GM18870 (cell line): ENCODE results near the gene TDRKH.

Source experiments
- ATAC-seq: cut with Tn5 transposase; IDR thresholded peaks from one replicate; pipeline ENCODE4 v1.9.1; 2021; ENCODE audit warnings: moderate library complexity; ENCODE audit not compliant: unreplicated experiment

TDRKH gene

GRCh38 chr1:151823175-151823574, 32.9 kb upstream of the TDRKH start:
- ATAC-seq, result no peak

DNA sequence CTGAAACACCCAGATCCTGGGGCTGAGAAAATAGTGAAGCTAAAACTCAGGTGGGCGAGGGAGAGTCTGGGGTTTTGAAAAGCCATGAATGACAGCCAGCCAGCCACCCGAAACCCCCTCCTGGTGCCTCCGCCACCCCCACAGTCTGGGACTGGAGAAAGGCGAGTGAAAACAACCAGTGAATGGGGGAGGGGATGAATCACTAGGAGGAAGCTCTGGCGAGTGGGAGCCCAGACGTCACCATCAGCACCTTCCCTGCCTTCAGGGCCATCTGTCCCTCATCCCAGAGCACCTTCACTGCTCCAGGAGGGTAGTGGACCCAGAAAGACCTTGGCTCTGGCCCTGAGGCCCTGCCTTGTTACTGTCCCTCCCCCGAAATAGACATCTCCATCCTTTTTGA, 32.1 kb upstream of the TDRKH start:
- no peak for ATAC-seq

- ATAC-seq, result no peak
Observed at GRCh38 chr1:151820940-151821339, 30.6 kb upstream of the TDRKH start.

DNA sequence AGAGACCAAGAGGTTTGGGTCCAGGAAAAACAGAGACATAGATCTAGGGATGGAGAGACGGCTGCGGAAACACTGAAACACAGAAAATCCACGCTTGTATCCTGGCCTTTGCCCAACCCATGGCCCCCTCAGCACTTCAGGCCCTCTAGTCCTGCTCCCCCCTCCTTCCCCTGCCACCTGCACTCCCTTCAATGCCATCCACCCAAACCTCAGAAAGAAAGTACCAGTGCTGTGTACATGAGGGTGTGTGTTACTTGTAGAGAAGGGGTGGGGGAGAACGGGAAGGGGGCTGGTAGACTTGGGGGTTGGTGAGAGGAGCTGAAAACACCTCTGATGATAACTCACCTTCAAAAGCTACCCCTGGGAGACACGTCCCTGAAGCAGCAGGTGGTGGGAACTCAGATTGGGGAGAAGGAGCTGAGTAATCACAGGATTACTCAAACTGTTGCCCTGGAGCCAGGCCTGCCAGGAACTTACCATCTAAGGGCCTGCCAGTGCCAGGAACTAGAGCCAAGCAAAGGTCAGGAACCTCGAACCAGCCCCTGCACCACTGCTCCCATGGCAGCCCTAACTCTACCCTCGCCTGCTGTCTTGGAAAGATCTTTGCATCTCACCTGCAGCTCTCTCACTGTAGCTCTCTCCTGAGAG, 29.8 kb upstream of the TDRKH start:
- no peak for ATAC-seq

DNA sequence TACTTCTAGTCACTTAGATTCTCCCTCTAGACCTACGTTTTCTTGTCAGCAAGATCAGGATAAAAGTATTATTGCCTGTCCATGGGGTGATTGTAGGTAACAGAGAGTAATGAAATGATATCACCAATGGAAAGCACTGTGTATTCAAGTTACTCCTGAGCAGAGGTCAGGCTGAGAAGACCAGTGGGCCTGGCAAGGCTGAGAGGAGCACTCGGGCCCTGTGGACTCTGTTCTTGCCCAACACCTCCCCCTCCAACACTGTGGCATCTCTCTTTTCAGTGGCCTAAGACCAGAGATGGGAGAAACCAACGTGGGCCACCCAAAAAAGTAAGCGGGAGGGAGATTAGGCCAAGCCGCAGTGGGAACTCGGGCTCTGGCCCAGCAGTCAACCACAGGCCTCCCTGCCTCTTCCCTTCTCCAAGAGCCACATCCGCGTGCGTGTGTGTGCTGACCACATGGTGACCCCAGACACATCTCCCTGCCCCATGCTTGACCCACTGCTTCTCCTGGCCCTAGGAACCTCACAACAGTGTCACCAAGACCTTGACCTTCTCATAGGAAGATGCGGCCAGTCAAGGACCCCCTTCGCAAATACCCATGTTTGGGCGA, 29.0 kb upstream of the TDRKH start:
- no peak for ATAC-seq

- ATAC-seq, result no peak
Observed at GRCh38 chr1:151817353-151817730, 27.0 kb upstream of the TDRKH start.

DNA sequence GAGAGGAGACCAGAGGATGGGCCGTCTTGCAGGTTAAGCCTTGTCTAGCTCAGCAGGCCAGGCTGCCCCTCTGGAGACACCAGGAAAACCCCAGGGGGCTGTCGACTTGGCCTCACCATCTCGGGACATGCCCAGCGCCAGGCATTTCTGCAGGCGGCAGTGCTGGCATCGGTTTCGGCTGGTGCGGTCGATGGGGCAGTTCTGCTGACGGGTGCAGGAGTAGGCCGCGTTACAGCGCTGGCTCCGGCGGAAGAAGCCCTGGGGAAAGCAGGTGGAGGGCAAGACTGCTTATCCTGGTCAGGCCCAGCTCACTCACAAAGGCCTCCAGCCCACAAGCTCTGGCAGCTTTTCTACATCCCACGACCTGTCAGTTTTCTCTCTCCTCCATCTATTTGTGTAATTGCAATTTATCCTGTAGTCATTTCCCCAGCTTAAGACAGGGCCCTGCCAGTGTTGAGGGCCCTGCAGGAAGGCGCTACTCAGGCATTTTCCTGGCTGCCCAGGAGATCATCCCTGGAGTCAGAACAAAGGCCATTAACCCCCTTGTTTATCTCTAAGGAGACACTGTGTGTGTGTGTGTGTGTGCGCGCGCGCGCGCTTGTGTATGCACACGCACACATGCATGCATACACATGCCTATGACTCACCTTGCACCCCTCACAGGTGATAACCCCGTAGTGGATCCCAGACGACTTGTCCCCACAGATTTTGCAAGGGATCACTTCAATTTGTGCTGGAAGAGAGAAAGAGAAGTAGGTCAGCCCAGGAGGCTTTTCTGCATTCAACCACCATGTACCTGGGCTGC, 26.4 kb upstream of the TDRKH start:
- ATAC-seq, result no peak

DNA sequence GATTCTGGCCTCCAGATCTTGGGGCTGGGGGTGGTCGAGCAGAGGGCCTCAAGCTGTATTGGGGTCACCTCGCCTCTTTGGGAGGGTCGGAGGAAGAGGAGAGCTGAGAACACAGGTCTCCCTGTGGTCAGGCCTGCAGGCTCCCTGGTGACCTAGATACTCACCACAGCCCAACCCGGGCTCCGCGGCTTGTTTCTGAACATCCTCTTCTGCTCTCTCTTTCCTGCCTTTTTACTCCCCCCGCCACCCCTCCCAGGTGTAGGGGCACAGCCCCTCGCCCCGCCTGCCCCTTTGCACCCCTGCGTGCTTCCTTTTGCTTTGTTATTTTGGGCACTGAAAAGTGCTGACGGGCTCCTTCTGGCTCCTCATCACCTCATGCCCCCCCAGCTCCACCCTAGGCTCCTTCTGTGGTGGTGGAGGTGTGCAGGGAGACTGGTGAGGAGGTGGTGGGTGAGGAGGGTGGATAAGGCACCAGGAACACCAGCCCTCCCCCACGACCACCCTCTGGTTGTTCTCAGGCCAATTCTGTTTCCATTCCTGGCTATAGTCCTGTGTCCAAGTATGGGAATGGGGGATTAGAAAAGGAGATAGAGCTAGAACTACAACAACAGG, 25.5 kb upstream of the TDRKH start:
- no peak for ATAC-seq

- no peak for ATAC-seq
Observed at GRCh38 chr1:151814971-151815545, 24.8 kb upstream of the TDRKH start.

- no peak for ATAC-seq
Observed at GRCh38 chr1:151814426-151814825, 24.1 kb upstream of the TDRKH start.

GRCh38 chr1:151813271-151813977, 23.1 kb upstream of the TDRKH start:
- no peak for ATAC-seq

DNA sequence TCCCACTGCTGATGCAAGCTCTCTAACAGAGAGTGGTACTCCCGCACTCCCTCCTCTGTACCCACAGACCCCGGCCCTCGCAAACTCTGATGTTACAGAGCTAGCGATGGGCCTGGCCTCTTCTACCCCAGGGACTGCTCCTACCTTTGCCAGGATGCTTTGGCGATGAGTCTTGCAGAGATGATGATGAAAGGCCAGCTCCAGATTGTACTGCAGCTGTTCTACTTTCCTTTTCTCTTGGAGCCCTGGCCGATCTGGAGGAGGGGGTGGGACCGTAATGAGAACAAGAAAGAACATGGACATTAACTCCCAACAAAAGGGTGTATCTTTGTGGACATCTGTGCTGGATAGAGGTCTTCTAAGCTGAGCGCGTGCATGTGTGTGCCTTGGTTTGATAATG, 20.9 kb upstream of the TDRKH start:
- no peak for ATAC-seq

DNA sequence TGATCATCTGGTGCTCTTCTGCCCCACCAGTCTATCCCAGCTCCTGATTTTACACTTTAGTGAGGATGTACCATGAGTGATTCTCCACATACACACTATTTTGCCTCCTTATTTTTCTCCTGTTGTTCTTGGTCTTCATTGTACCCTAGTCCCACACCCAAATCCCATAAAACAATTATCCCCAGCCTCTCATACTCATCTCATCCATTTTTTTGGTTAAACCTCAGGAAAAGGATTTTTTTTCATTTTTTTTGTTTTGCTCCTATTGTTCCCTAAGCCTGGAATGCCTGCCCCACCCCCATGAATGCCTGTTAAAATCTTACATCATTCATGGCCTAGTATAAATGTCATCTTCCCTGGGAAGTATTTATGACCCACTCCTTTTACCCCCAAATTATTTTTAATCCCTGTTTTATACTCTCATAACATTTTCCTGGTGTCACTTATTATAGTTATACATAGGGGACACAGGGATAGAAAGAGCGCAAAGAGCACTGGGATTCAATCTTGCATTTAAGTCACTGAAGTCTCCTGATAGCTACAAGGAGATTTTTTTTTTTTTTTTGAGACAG, 19.8 kb upstream of the TDRKH start:
- no peak for ATAC-seq

GRCh38 chr1:151809290-151809984, 19.1 kb upstream of the TDRKH start:
- no peak for ATAC-seq

DNA sequence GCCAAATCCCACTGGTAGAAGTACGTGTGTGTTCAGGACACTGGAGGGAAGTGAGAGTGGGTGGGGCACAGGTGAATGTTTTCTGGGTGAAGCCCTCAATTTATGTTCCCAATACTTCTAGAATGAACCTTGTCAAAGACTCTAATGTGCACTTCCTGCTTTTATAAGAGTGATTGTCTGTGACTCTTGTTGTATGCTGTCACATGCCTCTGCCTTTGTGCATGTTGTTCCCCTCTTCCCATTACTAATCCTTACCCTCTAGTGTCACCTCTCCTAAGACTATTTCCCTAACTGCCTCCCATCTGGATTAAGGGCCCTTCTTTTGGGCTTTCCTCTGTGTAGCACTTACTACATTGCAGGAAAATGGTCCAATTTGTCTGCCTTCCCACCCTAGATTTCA, 17.5 kb upstream of the TDRKH start:
- ATAC-seq, result no peak

DNA sequence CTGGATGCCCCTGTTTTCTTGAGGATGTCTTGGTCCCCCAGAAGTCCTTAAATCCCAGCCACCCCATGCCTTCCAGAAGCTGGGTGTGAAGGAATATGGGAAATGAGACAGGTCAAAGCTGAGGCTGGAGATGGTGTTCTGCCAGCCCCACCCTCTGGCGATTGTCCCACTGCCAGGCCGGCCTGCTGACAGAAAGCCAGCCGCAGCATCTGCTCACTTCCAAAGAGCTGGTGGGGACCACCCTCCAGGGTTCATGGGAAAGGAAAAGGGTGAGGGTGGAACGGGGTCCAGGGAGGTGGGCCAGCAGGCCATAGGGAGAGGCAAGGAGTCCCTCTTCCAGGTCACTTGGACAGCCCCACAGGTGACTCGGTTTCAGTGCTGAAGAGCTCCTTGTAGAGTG, 16.8 kb upstream of the TDRKH start:
- ATAC-seq, result no peak

DNA sequence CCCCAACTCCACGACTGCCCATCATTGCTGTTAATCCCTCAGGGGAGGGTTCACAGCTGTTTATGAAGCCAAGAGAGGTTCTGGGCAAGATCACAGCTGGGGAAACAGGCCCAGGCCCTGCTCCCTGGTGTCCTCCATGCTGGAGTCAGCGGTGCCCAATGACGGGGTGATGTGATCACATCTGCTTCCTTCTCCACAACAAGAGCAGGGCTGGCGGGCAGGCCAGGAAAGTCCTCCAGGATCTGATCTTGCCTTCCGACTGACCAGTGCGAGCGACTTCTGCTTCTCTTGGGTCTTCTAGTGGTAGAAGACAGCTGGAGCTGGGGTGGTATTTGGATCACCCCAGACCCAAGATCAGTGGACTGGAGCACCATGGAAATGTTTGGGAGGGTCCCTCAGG, 15.9 kb upstream of the TDRKH start:
- ATAC-seq, result no peak

GRCh38 chr1:151805066-151805820, 14.9 kb upstream of the TDRKH start, which contains the start of gene LINGO4:
Gene LINGO4, minus strand, starts transcription at chr1:151805419. Its CDS starts 2,715 bp downstream, at chr1:151802704.
- ATAC-seq, result no peak

- no peak for ATAC-seq
Observed at GRCh38 chr1:151803915-151804314, 13.6 kb upstream of the TDRKH start.
